Measurements from ENCODE around the gene B3GALT5.

B3GALT5 gene

DNA sequence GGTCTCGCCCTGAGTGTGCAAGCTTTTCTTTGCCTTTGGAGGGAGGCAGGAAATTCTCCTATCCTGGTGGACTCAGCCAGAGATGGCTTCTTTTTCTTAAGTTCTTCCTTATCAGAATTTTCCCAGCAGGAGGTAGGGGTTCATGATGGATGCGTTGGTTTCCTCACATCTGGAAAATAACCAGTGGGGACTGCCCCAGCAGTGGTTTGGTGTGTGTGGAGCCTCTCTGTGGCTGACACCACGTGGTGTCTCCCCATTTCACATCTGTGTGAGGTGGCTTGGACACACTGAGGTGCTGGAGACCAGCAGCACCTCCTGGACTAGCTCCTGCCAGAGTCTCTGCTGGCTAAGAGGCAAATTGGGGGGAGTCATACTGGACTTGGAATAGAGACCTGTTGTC lies 32.6 kb downstream of the B3GALT5 start:
- DNase-seq (ENCODE audit: low read depth in 2 of 2): no peak

DNA sequence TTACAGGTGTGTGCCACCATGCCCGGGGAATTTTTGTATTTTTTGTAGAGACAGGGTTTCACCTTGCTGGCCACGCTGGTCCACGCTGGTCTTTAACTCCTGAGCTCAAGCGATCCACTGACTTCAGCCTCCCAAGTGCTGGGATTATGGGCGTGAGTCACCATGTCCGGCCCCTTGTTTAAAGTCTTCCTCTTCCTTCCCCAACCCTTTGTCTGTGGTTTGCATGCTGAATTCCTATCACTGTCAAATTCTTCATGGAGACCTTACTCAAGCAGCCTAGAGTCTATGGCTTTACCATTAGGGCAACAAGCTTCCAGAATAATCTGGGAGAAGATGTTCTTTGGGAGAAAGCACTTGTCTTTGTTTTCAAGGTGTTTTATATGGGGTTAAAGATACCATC lies 34.7 kb downstream of the B3GALT5 start:
- no peak for DNase-seq (ENCODE audit: low read depth in 2 of 2)

DNA sequence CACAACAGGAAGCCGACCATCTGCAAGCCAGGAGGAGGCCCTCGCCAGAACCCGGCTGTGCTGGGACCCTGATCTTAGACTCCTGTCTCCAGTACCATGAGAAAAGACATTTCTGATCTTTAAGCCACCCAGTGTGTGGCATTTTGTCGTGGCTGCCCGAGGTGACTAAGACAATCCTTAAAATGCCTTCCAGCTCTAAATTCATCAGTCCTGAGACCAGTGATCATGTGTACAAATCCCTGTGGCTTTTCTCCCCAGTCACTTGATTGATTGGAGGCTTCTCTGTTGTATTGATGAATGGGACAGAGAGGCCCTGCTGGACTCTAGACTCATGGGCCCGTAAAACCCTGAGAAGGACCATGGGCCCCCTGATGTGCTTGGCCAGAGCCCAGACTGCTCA lies 36.1 kb downstream of the B3GALT5 start:
- DNase-seq (ENCODE audit: low read depth in 2 of 2): no peak

DNA sequence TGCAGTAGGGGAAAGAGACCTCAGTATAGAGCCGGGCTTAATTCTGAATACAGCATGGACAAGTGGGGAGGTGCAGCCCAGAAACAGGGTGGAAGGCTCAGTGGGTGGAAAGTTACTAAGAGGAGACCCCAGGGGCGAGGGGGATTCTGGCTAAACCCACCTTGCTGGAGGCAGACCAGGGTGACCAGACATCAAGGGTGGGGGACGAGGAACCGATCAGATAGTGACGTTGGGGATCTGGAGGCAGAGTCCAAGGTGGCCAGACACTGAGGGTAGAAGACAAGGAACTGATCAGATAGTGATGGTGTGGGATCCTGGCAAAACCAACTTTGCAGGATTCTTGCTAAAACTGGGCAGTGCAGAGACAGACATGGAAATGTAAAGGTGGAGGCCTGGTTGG lies 36.8 kb downstream of the B3GALT5 start:
- DNase-seq (ENCODE audit: low read depth in 2 of 2): no peak

DNA sequence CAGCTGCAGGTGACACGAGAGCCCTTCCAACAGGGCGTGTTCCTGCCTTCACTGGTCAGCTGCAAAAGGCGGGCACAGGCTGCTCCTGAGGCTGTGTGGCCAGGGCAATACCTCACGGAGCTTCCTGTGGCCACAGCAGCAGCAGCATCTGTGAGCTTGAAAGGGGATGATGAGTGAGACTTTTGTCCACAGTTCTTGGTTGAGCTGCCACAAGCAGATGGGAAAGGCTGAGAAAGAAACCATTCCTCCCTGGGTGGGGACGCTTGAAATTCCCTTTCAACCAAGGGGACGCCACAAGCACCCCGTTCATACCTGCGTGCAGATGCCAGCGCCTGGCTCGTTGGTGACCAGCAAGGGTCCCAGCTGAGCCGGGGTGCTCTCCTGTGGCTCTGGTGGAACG lies 37.6 kb downstream of the B3GALT5 start:
- no peak for DNase-seq (ENCODE audit: low read depth in 2 of 2)

DNA sequence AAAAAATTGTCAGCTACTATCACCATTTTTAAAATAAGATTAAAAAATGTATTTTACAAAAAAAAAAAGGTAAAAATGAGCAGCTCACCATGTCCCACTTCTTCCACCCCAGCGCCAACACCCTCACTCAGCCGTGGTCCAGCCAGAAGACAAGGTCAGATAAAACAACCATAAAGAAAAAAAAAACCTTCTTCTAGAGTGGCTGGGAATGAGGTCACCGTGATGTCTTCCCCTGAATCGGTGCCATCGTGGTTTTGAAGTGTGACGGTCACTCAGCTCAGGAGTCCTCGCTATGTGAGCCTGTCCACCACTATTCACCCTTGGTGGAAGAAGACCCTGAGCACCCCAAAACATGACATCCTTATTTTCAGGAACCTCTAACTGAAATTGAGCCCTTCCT lies 38.1 kb downstream of the B3GALT5 start:
- no peak for DNase-seq (ENCODE audit: low read depth in 2 of 2)

DNA sequence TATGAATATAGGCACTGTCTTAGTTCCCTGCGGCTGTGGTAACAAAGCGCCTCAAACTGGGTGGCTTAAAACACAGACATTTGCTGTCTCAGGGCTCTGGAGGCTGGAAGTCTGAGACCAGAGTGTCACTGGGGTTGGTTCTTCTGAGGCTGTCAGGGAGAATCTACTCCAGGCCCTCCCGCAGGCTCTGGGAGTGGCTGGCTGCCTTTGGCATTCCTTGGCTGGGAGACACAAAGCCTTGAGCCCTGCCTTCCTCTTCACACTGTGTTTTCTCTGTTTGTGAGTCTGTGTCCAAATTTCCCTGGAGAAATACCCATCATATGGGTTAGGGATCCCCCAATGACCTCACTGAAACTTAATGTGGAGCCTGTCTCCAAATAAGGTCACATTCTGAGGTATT lies 38.5 kb downstream of the B3GALT5 start:
- DNase-seq (ENCODE audit: low read depth in 2 of 2): no peak

DNA sequence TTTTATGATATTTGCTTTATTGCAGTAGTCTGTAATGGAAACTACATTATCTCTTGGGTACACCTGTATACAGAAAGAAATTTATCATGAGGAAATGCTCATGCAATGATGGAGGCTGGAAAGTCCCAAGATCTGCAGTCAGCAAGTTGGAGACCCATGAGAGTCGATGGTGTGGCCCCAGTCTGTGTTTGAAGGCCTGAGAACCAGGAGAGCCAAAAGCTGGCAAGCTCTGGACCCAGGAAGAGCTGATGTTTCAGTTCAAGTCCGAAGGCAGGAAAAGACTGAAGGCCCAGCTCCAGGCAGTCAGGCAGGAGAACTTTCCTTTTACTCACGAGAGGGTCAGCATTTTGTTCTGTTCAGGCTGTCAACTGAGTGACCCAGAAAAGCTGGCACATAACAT lies 42.2 kb downstream of the B3GALT5 start:
- DNase-seq (ENCODE audit: low read depth in 2 of 2): no peak

DNA sequence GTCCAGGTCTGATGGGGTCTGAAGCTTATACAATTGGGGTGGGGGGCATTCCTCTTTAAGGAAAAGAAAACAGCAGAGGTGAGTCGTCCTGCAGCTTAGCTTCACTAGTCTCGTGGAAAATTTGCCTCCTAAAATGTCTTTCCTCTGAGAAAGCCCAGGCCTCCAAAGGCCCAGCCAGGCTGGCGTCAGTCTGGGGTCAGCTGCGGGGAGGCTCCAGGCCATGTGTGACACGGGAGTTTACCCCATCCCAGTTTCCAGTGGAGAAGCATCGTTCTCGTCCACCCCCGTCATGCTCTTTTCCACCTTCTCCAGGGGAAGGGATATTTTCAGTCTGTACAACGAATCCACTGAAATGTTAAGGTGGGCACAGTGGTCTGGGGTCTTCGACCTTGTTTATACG lies 42.8 kb downstream of the B3GALT5 start:
- no peak for DNase-seq (ENCODE audit: low read depth in 2 of 2)

DNA sequence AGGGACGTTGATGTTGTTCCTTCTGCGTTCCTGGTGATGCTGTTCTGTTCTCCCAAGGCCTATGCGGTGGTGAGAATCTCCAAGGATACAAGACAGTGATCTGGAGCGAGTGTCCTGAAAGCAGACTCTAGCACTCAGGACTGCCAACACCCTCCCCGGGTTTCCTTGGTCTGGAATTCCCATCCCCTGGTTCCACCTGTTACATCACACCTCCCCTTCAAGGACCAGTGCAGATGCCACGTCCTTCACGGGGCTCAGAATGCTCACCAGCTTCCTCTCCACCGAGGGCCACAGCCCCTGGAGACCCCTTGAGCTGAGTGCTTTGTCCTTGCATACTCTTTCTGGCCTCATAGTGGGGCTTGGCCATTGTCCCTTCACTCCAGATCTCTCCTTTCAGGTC lies 43.5 kb downstream of the B3GALT5 start:
- DNase-seq (ENCODE audit: low read depth in 2 of 2): no peak

DNA sequence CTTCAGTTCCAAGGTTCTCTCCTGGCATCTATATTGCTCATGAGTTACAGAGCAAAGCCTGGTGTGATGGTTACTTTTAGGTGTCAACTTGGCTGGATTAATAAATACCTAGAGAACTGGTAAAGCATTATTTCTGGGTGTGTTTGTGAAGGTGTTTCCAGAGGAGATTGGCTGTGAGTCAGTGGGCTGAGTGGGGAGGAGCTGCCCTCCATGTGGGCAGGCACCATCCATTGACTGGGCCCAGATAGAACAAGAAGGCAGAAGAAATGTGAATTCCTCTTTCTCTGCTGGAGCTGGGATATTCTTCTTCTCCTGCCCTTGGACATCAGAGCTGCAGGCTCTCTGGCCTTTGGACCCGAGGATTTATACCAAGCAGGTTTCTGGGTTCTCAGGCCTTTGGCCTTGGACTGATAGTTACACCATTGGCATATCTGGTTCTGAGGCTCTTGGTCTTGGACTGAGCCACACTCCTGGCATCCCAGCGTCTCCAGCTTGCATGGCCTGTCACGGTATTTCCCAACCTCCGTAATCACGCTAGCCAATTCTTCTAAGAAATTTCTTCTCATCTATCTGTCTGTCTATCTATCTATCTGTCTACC lies 44.5 kb downstream of the B3GALT5 start:
- DNase-seq (ENCODE audit: low read depth in 2 of 2): no peak

DNA sequence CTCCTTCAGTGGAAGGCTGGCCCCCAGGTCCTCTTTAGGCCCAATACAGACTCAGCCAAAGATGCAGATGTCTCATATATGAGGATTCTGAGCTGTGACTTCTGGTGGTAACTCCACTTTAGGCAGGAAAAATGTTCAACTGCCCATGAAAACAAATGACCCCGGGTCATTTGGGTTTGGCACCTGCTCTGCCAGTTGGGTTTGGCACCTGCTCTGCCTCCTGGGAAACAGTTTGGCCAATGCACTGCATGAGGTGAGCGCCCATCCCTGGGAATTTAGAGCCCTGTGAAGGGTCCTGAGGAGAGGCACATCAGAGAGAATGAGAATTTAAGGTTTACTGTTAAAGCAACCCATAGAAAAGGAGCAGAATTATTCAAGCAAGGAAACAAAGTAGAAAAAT lies 45.3 kb downstream of the B3GALT5 start:
- no peak for DNase-seq (ENCODE audit: low read depth in 2 of 2)

DNA sequence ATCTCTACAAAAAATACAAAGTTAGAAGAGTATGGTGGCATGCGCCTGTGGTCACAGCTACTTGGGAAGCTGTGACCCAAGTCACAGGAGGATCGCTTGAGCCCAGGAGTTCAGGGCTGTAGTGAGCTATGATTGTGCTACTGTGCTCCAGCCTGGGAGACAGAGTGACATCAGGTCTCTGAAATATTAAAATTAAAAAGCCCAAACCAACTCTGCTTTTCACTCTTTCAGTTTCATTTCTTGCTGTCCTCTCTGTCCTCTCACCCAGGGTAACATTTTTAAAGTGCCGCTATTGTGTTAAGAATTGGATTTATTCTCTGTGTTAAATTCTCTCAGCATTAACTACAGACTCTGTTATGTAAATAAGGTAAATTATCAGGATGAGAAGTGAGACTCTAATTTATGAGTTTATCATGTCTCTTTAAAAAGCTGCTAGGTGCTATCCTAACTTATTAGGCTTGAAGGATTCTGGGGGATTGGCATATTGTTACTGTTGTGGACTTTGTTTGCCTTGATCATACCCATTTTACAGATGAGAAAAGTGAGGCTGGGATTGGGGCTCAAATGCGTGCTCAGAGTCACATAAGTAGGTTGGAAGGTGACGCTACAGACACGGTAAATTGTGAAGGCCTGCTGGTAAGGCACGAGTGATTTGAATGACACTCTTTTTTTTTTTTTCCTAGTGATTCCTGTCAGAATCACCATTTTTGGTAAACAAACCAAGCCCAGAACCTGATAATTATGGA lies 46.5 kb downstream of the B3GALT5 start:
- no peak for DNase-seq (ENCODE audit: low read depth in 2 of 2)

DNA sequence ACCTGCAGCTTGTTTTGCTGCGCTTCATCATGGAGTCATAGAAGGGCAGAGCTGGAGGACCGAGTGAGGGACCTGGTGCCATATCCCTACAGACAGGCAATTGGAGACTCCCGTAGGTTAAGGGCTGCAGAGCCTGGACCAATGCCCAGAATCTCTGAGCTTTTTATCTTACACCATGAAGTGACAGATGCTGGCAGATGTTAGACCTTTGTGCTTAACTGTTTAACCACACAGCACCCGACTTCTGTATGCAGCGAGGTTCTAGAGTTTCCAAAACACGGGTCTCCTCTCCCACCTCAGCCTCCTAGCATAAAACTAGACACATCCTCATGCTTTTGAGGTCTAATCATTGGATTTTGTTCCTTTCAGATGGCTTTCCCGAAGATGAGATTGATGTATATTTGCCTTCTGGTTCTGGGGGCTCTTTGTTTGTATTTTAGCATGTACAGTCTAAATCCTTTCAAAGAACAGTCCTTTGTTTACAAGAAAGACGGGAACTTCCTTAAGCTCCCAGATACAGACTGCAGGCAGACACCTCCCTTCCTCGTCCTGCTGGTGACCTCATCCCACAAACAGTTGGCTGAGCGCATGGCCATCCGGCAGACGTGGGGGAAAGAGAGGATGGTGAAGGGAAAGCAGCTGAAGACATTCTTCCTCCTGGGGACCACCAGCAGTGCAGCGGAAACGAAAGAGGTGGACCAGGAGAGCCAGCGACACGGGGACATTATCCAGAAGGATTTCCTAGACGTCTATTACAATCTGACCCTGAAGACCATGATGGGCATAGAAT lies 47.6 kb downstream of the B3GALT5 start:
- DNase-seq (ENCODE audit: low read depth in 2 of 2): no peak

DNA sequence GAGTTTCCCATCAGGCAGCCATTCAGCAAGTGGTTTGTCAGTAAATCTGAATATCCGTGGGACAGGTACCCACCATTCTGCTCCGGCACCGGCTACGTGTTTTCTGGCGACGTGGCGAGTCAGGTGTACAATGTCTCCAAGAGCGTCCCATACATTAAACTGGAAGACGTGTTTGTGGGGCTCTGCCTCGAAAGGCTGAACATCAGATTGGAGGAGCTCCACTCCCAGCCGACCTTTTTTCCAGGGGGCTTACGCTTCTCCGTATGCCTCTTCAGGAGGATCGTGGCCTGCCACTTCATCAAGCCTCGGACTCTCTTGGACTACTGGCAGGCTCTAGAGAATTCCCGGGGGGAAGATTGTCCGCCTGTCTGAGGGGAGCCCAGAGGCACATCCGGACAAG lies 48.4 kb downstream of the B3GALT5 start:
- DNase-seq (ENCODE audit: low read depth in 2 of 2): no peak

DNA sequence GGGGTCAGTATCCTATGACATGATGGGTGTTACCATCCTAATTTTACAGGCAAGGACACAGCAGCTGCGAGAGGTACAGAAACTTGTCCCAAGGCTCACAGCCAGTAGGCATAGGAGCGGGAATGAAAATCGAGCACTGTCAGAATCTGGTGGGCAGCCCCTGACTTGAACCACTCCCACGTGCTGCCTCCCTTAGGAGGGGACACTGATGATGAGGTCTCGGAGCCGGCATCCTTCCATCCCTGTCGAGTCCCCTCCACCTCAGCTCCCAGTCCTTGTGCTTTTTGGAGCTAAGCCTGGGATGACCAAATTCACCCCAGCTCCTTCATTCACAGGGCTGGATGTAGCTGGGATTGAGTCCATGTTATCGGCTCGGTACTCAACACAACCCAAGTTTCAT lies 49.0 kb downstream of the B3GALT5 start:
- no peak for DNase-seq (ENCODE audit: low read depth in 2 of 2)

DNA sequence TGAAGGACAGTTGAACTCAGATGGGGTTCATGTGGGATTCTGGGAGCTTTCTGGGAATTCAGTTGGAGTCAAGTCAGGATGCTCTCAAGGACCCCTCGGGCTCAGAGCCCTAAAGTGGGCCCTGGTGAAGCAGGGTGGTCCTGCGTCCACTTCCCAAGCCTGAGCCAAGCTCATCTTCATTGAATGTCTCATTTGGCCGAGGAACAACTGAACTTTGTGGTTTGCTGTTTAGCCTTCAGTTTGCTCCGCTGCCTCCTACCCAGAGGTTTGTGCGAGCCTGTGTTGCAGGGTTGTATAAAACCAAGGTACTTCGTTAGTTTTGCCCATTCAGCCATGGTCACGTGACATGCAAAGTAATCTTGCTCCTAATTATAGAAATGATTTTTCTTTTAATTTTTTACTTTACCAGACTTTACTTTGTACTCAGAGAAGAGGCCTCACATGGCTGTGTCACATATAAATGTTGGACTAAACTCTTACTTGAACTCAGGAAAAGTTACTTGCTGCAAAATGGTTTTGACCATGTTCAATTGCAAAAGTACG lies 49.7 kb downstream of the B3GALT5 start:
- no peak for DNase-seq (ENCODE audit: low read depth in 2 of 2)

DNA sequence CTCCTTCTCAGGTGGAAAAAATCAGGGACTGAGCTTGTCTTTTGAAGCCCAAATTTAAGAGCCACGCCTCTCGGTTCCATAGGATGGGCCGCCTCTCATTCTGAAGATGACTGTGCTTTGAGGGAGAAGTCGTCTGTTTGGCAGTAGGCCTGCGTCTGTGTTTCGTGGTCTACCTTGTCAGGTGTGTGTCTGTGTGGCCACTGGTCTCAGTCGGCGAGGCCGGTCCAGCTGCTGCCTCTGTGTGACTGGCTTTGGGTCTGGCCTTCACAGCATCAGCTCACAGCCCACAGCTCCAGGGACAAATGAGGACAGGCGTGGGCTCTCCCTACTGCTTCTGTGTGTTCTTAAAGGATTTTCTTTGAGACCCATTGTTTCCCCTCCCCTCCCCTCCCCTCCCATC lies 50.3 kb downstream of the B3GALT5 start:
- no peak for DNase-seq (ENCODE audit: low read depth in 2 of 2)

DNA sequence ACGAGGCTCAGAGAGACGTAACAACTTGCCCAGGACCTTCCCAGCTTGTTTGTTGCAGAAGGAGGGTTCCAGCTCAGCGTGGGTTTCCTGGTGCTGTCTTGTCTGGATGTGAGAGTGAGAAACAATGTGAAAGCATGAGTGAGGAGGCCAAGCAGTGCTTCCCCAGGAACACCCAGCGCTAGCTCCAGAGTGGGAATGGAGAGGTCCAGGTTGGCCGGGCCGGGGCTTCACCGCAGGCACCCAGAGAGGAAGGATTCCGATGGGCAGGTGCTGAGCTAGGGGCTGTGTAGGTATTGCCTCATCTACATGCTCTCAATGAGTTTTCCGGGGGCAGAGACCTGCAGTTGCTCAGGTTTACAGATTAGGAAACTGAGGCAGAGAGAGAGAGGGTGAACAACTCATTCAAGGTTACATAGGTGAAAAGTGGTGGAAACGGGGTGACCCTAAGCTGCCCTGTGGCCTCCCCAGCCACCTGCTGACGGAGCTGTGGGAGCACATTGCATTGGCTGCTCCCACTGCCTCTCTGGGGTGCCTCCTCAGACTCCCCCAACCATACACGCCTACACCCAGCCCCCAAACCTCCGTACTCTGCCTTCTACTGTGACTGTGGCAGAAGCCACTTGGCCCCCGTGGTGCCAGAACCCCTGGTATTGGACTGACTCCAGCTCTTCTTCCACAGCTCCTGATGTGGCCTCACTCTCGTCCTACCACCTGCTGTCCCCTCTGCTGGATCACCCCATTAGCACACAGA lies 51.2 kb downstream of the B3GALT5 start:
- no peak for DNase-seq (ENCODE audit: low read depth in 2 of 2)

DNA sequence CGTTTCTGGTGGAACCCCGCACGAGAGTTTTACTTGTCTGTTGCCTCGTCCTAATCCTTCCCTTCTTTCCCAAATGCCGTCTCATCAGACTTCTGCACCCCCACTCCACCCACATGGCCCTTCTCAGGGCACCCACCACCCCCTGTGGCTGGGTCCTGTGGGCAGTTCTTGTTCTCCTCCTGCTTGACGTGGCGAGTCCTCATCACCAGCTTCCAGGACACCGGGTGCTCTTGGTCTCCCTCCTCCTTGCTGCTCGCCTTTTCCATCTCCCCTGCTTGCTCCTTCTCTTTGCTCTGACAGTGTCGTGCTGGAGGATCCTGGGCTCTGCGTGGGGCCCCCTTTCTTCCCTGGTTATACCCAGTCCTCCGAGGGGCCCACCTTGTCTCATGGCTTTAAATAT lies 51.8 kb downstream of the B3GALT5 start:
- DNase-seq (ENCODE audit: low read depth in 2 of 2): no peak

DNA sequence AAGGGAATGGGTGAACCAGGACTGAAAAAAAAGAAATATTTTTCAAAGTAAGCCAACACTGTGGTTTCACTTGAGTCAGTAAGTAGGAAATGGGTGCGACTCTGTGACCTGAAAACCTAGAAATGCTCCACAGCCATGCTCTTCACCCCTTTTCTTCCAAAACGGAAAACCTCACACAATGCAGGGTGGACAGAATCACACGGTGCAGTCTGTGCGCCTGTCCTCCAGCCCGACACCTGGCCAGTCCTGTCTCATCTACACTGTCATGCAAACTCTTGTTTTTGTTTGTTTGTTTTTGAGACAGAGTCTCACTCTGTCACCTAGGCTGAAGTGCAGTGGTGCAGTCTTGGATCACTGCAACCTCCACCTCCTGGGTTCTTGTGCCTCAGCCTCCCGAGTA lies 53.3 kb downstream of the B3GALT5 start:
- DNase-seq (ENCODE audit: low read depth in 2 of 2): no peak

DNA sequence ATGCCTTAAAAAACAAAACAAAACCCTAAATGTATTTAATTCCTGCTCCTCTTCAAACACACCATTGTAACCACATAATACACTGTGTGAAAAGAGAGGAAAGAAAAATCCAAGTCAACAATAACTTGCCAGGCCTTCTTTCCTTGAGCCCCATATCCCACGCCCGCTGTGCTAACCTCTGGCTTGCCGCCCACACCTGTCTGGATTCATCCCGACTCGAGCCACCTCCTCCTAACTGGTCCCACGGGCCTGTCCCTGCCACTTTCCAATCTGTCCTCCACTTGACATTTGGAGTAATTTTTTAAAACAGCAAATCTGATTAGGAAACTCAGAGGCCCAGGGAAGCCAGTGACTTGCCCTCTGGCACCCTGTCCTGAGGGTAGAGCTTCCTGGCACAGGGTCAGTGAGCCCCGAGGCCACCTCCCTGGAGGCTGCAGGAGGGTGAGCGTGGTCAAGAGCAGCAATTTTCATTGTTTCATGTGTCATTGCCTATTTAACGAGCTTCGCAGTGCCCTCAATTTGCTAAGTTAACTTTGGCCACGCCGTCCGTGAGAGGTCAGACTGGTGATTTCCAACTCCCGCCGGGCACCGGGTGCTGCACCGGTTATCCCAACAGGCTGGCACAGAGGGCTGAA lies 54.1 kb downstream of the B3GALT5 start:
- no peak for DNase-seq (ENCODE audit: low read depth in 2 of 2)
